Endothelial cell of umbilical vein (primary cell): ENCODE measurements around the gene ANKS1B.

Experiments used
- FOS ChIP-seq: IDR thresholded peaks from 2 replicates; pipeline ENCODE4 v1.6.1; 2011; ENCODE audit warnings: mild to moderate bottlenecking, low read length, moderate library complexity, borderline replicate concordance; ENCODE audit not compliant: insufficient read depth
- GATA2 ChIP-seq: IDR thresholded peaks from 2 replicates; pipeline ENCODE4 v1.7.0; 2011; ENCODE audit warnings: low read depth, mild to moderate bottlenecking, moderate library complexity, mixed read lengths, low read length; ENCODE audit not compliant: insufficient read length, insufficient read depth
- POLR2A ChIP-seq: IDR thresholded peaks from 2 replicates; pipeline ENCODE4 v1.6.1; 2012; ENCODE audit warnings: low read depth, mild to moderate bottlenecking, control low read depth, low read length
- POLR2AphosphoS5 ChIP-seq: IDR thresholded peaks from 2 replicates; pipeline ENCODE4 v1.6.1; 2012; ENCODE audit warnings: low read depth, mild to moderate bottlenecking, control low read depth, low read length, moderate library complexity; ENCODE audit not compliant: insufficient read depth
- TF ChIP-seq, protein P1 (sequence below), 2 donors: IDR thresholded peaks; 1 replicate in 1 of 2; 2 replicates in 1 of 2; pipeline ENCODE4 v1.5.1; 2011; ENCODE audit warnings: low read length in 2 of 2, mild to moderate bottlenecking in 2 of 2, moderate library complexity in 2 of 2, control low read depth in 1 of 2, inconsistent platforms in 1 of 2, low read depth in 1 of 2; ENCODE audit not compliant: insufficient read depth in 1 of 2; ENCODE audit errors: extremely low read depth in 1 of 2
- TF ChIP-seq, protein P2 (sequence below): IDR thresholded peaks from 2 replicates; pipeline ENCODE4 v1.6.1; 2011; ENCODE audit not compliant: insufficient read depth, insufficient read length

DNA sequence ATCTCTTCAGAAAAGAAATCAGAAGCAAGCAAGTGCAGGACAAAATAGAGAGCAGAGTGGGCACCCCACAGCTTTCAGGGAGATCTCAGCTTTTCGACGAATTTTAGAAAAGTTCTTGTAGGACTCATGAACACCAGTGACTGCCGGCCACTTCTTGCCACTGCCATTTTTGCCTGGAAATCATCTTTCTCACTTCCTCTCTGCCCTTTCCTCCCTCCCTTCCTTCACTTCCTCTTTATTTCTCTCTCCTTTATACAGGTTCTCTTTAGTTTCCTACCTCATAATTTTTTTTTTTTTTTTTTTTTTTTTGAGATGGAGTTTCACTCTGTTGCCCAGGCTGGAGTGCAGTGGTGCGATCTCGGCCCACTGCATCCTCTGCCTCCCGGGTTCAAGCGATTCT is 1154.1 kb downstream of the ANKS1B start:
- TF ChIP-seq GATA2 (no peak), FOS (no peak), POLR2AphosphoS5 (no peak), POLR2A (no peak)
- TF ChIP-seq, protein P1, sequence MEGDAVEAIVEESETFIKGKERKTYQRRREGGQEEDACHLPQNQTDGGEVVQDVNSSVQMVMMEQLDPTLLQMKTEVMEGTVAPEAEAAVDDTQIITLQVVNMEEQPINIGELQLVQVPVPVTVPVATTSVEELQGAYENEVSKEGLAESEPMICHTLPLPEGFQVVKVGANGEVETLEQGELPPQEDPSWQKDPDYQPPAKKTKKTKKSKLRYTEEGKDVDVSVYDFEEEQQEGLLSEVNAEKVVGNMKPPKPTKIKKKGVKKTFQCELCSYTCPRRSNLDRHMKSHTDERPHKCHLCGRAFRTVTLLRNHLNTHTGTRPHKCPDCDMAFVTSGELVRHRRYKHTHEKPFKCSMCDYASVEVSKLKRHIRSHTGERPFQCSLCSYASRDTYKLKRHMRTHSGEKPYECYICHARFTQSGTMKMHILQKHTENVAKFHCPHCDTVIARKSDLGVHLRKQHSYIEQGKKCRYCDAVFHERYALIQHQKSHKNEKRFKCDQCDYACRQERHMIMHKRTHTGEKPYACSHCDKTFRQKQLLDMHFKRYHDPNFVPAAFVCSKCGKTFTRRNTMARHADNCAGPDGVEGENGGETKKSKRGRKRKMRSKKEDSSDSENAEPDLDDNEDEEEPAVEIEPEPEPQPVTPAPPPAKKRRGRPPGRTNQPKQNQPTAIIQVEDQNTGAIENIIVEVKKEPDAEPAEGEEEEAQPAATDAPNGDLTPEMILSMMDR (IDR thresholded peaks at IDR 0.05; ENCODE audit: extremely low read depth in 1 of 2, insufficient read depth in 1 of 2, low read depth in 1 of 2, low read length in 2 of 2) = no peak
- TF ChIP-seq, protein P2, sequence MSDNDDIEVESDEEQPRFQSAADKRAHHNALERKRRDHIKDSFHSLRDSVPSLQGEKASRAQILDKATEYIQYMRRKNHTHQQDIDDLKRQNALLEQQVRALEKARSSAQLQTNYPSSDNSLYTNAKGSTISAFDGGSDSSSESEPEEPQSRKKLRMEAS = no peak
